Right lobe of liver (tissue), 6 donors: ENCODE data around the gene ERVV-1. TPM values are rescaled to one million over a fixed set of nuclear protein-coding genes. Genes with fewer than 3 reads are reported as not detected.

Experiments used
- ATAC-seq, 4 donors: fragments of 200-7000 bp; cut with Tn5 transposase; one replicate each; pipeline ENCODE4 v1.9.1; 2020; ENCODE audit warnings: mild to moderate bottlenecking in 4 of 4, moderate library complexity in 4 of 4
- DNase-seq, 3 donors: peaks; one replicate each; pipeline ENCODE4 v3.0.0-alpha.2; 2020
- H3K27ac ChIP-seq, 3 donors: fragments of 200-600 bp; one replicate each; pipeline ENCODE4 v1.8.0; 2022
- H3K27me3 ChIP-seq, 2 donors: fragments of 200-600 bp; one replicate each; pipeline ENCODE4 v1.8.0; 2022
- H3K36me3 ChIP-seq, 4 donors: fragments of 200-600 bp; sonication (generic) in 1 of 4; one replicate each; pipeline versions ENCODE4 v1.5.1 to v1.8.0; 2017 to 2022; ENCODE audit warnings: control low read depth in 1 of 4
- H3K4me1 ChIP-seq, 4 donors: fragments of 200-600 bp; sonication (generic) in 1 of 4; one replicate each; pipeline versions ENCODE4 v1.5.1 to v1.8.0; 2017 to 2022; ENCODE audit warnings: control low read depth in 1 of 4
- H3K4me3 ChIP-seq, 3 donors: fragments of 200-600 bp; one replicate each; pipeline ENCODE4 v1.8.0; 2022
- H3K9me3 ChIP-seq, 4 donors: fragments of 200-600 bp; sonication (generic) in 1 of 4; one replicate each; pipeline versions ENCODE4 v1.5.1 to v1.8.0; 2017 to 2022; ENCODE audit warnings: control low read depth in 1 of 4
- POLR2A ChIP-seq: fragments of 450-650 bp; IDR thresholded peaks from one replicate; pipeline ENCODE4 v1.6.1; 2017; ENCODE audit warnings: antibody characterized with exemption, mild to moderate bottlenecking
- WGBS: methylation state at CpG from one replicate; pipeline ENCODE4 v1.1.6; 2018; ENCODE audit warnings: low coverage, low lambda C conversion rate; ENCODE audit not compliant: insufficient coverage; ENCODE audit errors: missing lambda C conversion rate; 5-methylcytosine and 5-hydroxymethylcytosine counted together
- intact Hi-C, 2 donors: fragments of 100-400 bp; cut with DNase I; formaldehyde crosslinking; loops; one replicate each; pipeline versions ENCODE4 v1.11.2 to v1.14.1; 2022
- total RNA-seq, 6 experiments: library from RNA; depleted of rRNA in 2 of 6; stranded (reverse); fragments of >200 nt in 2 of 6; fragmentation: NEBNext Ultra II Directional in 3 of 6; extraction: Animal tissue kit (Norgen Biotek cat#: 25700) in 3 of 6; gene quantifications; one replicate each; pipeline versions ENCODE4 v1.1.0 to v1.2.4, GENCODE V29; 2016 to 2023
- TF ChIP-seq, protein P1 (sequence below), 4 donors: fragments of 200-600 bp in 3 of 4; fragments of 450-650 bp in 1 of 4; IDR thresholded peaks; one replicate each; pipeline versions ENCODE4 v1.5.1 to v1.8.0; 2016 to 2022; ENCODE audit warnings: antibody characterized with exemption in 4 of 4, mild to moderate bottlenecking in 2 of 4
- donor health status: DM: no; HTN: yes; CAD: no.
- donor health status: DM: no; HTN: no; CAD: no.
- donor health status: DM: no; HTN: no; CAD: no.
- donor health status: DM: no; HTN: yes; CAD: no.
- donor health status: DM: no; HTN: yes; CAD: no.

Gene ERVV-1
- total RNA-seq, 6 experiments from 2014 or later, result not detected

DNA sequence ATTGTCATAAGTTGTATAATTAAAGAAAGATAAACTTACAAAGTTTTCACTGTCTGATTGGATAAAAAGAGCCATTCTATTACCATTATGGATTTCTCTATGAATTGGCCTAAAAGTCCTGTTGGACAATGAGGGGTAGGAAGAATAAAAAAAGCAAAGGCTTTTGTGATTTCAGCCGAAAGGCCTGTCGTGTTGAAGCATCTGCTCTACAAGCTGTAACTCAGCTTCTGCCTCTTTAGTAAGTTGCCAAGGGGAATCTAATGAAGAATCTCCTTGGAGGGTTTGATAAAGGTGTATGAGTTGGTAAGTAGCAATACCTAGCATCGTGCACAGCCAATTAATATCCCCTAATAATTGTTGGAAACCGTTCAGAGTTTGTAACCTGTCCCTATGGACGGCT lies 25.2 kb upstream of the ERVV-1 start:
- Histone ChIP-seq H3K27ac (no peak overlapping the region), H3K27me3 (no peaks in the 10 kb centered on the region), H3K4me1 (no peaks in the 10 kb centered on the region), H3K9me3 (no peaks in the 10 kb centered on the region), H3K4me3 (no peak overlapping the region), H3K36me3 (no peaks in the 10 kb centered on the region)
- WGBS, result 79% methylated on average over 5 of the region's 5 CpGs
- intact Hi-C loops, result no loop called here
- ATAC-seq (no peak), DNase-seq (no peak)
- no peak for TF ChIP-seq POLR2A
- TF ChIP-seq, protein P1, sequence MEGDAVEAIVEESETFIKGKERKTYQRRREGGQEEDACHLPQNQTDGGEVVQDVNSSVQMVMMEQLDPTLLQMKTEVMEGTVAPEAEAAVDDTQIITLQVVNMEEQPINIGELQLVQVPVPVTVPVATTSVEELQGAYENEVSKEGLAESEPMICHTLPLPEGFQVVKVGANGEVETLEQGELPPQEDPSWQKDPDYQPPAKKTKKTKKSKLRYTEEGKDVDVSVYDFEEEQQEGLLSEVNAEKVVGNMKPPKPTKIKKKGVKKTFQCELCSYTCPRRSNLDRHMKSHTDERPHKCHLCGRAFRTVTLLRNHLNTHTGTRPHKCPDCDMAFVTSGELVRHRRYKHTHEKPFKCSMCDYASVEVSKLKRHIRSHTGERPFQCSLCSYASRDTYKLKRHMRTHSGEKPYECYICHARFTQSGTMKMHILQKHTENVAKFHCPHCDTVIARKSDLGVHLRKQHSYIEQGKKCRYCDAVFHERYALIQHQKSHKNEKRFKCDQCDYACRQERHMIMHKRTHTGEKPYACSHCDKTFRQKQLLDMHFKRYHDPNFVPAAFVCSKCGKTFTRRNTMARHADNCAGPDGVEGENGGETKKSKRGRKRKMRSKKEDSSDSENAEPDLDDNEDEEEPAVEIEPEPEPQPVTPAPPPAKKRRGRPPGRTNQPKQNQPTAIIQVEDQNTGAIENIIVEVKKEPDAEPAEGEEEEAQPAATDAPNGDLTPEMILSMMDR (IDR thresholded peaks at IDR 0.05), result no peak

- no peak overlapping the region for H3K4me3 ChIP-seq
- ATAC-seq, result no peak
- no peaks in the 10 kb centered on the region for H3K9me3 ChIP-seq
- no peaks in the 10 kb centered on the region for H3K27me3 ChIP-seq
- H3K27ac ChIP-seq, result no peak overlapping the region
- H3K36me3 ChIP-seq, result no peaks in the 10 kb centered on the region
- TF ChIP-seq, protein P1 (IDR thresholded peaks at IDR 0.05), result no peak
- no peak for TF ChIP-seq POLR2A
- intact Hi-C loops, result no loop called here
- no peak for DNase-seq
- no peaks in the 10 kb centered on the region for H3K4me1 ChIP-seq
- WGBS, result 70% methylated on average over 16 of the region's 16 CpGs
Measured at GRCh38 chr19:52990759-52991418, 22.8 kb upstream of the ERVV-1 start.

- Histone ChIP-seq H3K4me1 (no peaks in the 10 kb centered on the region), H3K36me3 (no peaks in the 10 kb centered on the region), H3K9me3 (no peaks in the 10 kb centered on the region), H3K27ac (no peak overlapping the region), H3K4me3 (no peak overlapping the region), H3K27me3 (no peaks in the 10 kb centered on the region)
- intact Hi-C loops, result no loop called here
- ATAC-seq, result no peak
- 92% methylated on average over 2 of the region's 2 CpGs for WGBS
- DNase-seq, result no peak
- TF ChIP-seq, protein P1 (IDR thresholded peaks at IDR 0.05), result no peak
- no peak for TF ChIP-seq POLR2A
Measured at GRCh38 chr19:52991484-52991883, 22.2 kb upstream of the ERVV-1 start.

DNA sequence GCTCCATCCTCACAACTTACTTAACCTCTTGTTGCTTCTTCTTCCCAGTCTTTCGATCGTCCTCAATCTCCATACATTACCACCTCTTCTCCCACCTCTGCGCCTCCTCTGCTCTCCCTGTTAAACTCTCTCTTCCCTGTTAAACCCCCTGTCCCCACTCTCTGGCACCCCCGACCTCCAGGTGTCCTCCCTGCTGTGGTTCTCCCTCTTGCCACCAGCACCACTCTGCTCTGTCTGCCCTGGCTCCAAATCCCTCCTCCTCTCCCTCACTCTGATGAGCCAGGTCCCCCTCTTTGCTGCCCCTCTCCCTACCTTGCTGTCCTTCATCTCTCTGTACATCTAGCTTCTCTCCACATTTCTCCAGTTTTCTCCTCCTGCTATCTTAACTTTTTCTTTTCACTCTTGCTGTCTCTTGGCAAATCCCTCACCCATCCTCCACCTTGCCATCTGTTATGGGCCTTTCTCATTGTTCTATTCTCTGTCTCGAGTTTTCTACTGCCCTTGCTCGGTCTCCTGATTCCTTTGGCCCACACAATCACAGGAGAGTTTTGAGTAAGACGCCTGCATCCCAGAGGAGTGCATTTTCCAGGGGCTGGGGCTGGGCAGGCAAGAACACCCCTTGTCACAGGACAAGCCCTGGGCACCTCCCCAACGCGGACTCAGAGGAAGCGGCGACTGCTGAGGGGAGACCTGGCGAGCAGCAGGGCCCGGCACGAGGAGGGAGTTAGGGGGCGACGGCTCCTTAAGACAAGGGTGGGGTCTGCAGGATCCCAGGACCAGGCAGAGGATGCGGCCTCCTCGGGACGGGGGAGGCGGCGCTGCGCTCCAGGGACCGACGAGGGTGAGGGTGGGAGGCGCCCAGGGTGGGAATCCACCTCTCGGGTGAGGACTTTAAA lies 21.4 kb upstream of the ERVV-1 start:
- no peaks in the 10 kb centered on the region for H3K27me3 ChIP-seq
- H3K9me3 ChIP-seq, result no peaks in the 10 kb centered on the region
- DNase-seq (peak in 1 of 3 donors; percentile 26), ATAC-seq (peak in 2 of 4 donors; percentile 32 to 40)
- no peaks in the 10 kb centered on the region for H3K36me3 ChIP-seq
- no peak overlapping the region for H3K27ac ChIP-seq
- WGBS, result 30% methylated on average over 19 of the region's 26 CpGs
- peak overlapping the region; percentile 14 to 36 (median 21) for H3K4me3 ChIP-seq
- no peaks in the 10 kb centered on the region for H3K4me1 ChIP-seq
- intact Hi-C loops, result no loop called here
- no peak for TF ChIP-seq POLR2A
- TF ChIP-seq, protein P1 (IDR thresholded peaks at IDR 0.05), result no peak
